NK-92 (cell line): ENCODE data around the gene EMP1.

Experiments used
- DNase-seq: peaks from one replicate; lab custom pipeline; 2025; ENCODE audit not compliant: unreplicated experiment; lab: John Stamatoyannopoulos, UW

The EMP1 gene

DNA sequence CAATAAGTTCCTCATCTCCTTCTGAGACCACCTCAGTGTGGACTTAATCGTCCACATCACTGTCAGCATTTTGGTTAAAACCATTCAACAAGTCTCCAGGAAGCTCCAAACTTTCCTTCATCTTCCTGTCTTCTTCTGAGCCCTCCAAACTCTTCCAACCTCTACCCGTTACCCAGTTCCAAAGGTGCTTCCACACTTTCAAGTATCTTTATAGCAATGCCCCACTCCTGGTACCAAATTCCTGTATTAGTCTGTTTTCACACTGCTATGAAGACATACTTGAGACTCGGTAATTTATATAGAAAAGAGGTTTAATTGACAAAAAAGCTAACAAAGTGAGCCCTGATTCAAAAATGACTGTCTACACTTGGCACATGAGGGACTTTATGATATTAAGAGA lies 22.8 kb downstream of the EMP1 start:
- DNase-seq, result no peak

DNA sequence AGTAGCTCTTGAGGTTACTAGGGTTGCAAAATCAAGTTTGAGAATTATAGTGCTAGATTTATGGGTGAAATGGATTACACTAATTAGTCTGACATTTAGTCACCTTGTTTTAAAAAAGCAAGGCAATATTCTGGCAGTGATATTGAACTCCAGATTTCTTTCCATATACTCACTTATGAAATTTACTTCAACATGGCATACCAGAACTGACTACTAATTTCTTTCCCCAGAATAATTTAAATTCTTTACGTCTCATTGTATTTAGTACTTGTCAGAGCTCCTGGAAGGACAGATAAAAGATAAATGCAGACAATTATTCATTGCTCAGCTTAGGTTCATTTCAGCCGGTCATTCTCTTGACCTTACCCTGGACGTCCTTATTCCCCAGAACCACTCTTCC lies 24.3 kb downstream of the EMP1 start:
- no peak for DNase-seq

DNA sequence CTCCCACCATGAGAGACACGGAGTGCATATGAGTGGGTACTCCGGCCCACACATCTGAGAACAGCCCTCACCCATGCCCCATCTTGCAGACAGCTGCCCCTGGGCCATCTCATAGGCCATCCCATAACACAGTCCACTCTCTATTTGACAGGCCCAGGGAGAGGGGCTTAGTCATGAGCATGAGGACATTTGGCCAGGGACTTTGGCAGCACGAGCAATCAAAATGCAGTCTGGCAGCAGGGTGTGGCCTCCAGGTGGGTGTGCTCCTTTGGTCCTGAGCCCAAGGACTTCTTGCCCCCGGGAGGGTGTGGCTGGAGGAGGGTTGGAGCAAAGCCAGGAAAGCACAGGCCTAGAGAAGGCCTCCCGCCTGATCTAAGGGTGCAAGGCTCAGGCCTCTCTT lies 25.6 kb downstream of the EMP1 start:
- no peak for DNase-seq

- no peak for DNase-seq
Measured at GRCh38 chr12:13223179-13223804, 26.8 kb downstream of the EMP1 start.

- DNase-seq, result no peak
Measured at GRCh38 chr12:13223941-13224340, 27.4 kb downstream of the EMP1 start.

- no peak for DNase-seq
Measured at GRCh38 chr12:13227191-13227590, 30.7 kb downstream of the EMP1 start.

DNA sequence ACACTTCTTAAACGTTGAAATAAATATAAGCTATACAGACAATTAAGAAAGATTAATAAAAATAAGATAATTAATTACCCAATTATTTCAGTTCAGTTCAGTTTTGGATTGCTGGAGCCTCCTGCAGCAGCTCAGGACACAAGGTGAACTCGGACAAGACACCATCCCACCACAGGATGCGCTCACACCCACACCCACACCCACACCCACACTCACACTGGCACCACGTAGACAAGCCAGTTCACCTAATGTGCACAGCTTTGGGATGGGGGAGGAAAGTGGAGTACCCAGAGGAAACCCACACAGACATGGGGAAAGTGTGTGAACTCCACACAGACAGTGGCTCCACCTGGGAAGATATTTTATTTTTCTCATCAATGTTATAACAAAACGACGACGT lies 32.1 kb downstream of the EMP1 start:
- no peak for DNase-seq

DNA sequence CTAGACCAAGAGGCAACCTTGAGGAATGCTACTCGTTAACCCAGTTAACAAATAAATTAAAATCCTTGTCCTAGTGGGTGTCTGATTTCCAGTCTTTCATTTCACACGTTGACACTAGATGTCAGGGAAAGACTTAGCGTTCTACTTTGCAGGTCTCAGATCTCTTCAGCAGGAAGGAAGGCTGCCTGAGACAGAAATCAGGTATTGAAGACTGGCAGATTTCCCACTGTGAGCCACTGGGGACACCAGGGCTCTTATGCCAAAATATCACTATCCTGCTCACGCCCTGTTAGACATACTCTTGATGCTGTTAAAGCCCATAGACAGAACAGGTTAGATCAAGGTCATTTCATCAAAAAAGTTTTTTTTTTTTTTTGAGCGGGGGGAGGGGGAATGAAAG lies 33.0 kb downstream of the EMP1 start:
- no peak for DNase-seq

GRCh38 chr12:13230500-13230899 lies 34.0 kb downstream of the EMP1 start:
- DNase-seq, result no peak

- DNase-seq, result no peak
Measured at GRCh38 chr12:13233830-13234641, 37.5 kb downstream of the EMP1 start.

DNA sequence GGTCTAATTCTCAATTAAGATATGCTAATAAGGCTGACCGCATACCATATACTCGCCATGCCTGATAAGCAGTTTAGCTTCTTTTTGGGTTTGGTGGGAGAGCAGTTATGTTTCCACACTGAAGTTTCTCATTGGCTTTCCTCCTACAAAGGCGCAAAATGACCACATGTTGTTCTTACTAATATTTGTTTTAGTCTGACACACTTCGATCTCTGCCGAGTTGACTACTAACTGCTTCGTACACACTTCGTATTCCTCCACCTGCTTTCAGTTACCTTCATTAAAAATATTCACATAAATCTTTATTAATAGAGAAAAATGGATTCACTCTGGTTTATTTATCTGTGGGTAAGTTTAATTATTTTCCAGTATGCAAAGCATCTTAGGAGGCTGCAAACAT lies 41.7 kb downstream of the EMP1 start:
- no peak for DNase-seq

GRCh38 chr12:13241833-13242488 lies 45.4 kb downstream of the EMP1 start:
- DNase-seq, result no peak

GRCh38 chr12:13242936-13243335 lies 46.4 kb downstream of the EMP1 start:
- no peak for DNase-seq

GRCh38 chr12:13243516-13244070 lies 47.1 kb downstream of the EMP1 start:
- no peak for DNase-seq

DNA sequence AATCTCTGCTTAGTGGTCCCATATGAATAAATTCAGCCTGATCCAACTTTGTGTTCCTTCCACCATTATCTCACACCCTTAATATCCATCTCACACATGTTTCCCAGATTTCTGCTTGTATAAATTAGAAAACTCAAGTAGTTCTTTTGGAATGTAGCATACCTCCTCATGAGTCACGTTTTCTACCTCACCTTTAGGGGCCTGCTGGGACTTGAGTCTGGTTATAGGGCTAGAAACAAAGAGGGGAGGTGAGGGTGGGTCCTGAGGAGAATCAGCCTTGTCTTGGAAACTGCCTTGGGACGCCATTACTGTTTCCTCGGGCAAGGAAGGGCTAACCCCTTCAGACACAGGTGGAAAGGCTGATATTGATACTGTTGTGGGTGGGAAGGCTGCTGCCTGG lies 51.1 kb downstream of the EMP1 start:
- no peak for DNase-seq

DNA sequence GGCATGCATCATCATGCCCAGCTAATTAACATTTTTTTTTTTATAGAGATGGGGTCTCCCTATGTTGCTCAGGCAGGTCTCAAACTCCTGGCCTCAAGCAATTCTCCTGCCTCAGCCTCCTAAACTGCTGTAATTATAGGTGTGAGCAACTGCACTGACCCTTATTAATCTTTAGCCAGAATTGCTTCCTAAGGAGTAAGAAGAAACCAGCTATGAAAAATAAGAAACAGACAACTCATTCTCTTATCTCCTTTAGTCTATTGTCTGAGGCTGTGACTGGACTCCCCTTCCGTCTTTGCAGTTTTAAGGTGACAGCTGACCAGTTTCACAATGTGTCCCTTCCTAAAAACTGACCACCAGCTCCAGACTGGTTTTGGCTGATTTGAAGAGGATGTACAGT lies 52.4 kb downstream of the EMP1 start:
- no peak for DNase-seq

GRCh38 chr12:13250416-13250815 lies 53.9 kb downstream of the EMP1 start:
- no peak for DNase-seq

DNA sequence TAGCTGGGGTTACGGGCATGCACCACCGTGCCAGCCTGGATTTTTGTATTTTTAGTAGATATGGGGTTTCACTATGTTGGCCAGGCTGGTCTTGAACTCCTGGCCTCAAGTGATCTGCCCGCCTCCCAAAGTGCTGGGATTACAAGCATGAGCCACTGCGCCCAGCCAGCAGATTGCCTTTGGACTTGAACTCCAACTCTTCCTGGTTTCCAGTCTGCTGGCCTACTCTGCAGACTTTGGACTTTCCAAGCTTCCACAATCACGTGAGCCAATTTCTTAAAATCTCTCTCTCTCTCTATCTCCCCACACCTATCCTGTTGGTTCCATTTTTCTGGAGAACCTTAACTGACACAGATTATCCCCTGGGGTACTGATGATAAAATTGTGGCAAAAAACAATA lies 55.0 kb downstream of the EMP1 start:
- no peak for DNase-seq

- no peak for DNase-seq
Measured at GRCh38 chr12:13252024-13252423, 55.5 kb downstream of the EMP1 start.

- no peak for DNase-seq
Measured at GRCh38 chr12:13252616-13253015, 56.1 kb downstream of the EMP1 start.

DNA sequence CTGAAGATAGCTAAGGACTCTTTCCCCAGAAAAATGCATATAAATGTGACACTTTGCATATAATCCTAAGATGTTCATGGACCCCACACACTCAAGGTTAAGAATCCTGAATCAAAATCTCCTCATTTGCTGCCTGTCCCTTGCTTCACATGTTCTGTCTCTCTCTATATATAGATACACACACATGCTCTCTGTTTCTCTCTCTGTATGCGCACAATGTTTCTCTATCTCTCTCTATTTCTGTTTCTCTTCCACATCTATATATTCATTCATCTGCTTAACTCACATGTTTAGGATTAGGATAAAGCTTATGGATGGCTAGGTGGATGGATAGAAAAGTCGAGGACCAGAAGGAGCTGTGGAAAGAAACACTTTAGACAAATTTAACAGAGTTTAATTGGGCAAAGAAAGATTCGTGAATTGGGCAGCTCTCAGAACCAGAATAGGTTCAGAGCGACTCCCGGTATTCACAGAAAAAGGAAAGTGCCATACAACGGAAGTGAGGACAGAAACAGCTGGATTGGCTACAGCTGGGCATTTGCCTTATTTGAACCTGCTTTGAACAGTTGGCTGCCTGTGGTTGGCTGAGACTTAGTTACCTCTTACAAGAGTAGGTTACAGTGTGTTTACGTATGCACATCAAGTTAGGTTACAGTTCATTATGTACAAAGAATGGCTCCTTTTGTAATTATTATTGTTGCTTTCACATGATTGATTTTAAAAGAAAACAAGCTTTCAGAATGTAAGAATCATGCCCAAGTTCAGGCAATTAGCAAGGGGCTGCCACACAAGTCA lies 57.6 kb downstream of the EMP1 start:
- no peak for DNase-seq
